Stimulated activated CD4-positive, alpha-beta T cell treated with anti-CD3 and anti-CD28 coated beads, Interleukin-4, amount 100 ng/mL, for 48 hours (primary cell): ENCODE measurements around the gene TNFSF13.
"Not testable (repeated sequence)": the region's sequence is repeated elsewhere in the genome, so short reads cannot be mapped to it uniquely, and the experiment has no call there.

ENCODE experiments used
- DNase-seq, 2 donors: peaks; one replicate each; pipeline ENCODE4 v3.0.0-alpha.2; 2020; ENCODE audit warnings: low read depth in 2 of 2

Gene TNFSF13

DNA sequence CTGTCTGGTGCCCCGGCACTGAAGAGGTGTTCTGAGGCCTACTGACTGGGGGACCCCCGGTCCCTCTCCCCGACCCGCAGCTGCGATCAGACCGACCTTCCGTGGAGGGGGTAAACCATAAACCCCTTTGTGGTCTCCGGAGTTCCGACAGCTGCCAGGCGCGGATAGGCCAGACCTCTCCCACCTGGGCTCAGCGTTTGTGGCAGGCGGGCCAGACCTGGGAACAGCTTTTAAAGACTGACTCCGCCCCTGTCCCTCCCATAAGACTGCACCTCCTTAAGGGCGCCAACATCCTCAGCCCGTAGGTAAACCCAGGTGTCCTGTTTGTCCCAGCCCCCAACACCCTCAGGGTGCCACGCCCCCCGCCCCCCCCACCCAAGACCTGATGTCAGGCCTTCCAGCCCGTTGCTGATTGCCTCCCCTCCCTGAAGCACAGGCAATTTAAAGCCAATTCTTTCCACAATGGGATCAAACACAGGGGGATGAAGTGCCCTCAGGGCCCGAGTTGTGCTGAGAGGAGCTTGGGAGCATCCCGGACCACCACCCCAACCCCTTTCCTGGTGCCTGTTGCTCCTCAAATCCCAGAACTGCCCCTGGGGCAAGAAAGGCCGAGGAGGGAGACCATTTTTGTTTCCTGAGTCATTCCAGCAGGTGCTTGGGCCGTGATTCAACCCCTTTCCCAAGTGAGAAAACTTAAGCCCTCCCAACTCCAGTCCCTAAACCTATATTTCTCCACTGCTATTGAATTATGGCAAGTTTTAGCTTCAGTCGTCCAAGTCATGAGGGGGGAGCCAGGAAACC is 31.5 kb downstream of the TNFSF13 start, which contains the start of gene SOX15:
Gene SOX15 (minus strand): TSS at position 204 of the 801 bp plus-strand sequence. CDS start 418 bp downstream, outside the sequence.
- no peak for DNase-seq

DNA sequence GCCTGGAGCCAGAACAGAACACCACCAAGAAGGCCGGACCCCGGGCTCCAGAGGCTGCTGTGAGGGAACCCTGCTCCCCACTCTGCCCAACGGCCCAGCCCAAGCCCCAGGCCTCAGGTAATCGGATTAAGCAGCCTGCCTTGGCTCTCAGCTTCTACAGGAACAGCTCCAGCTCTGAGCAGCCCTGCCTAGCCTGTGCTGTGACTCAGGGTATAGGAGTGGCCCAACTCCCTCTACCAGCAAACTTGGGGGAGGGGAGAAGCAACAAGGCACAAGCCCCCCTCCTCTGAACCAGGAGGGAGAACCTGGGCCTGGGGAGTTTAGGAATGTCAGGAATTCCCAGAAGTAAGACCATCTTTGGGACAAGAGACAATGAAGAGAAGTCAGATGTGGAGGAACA is 32.2 kb downstream of the TNFSF13 start:
- no peak for DNase-seq

DNA sequence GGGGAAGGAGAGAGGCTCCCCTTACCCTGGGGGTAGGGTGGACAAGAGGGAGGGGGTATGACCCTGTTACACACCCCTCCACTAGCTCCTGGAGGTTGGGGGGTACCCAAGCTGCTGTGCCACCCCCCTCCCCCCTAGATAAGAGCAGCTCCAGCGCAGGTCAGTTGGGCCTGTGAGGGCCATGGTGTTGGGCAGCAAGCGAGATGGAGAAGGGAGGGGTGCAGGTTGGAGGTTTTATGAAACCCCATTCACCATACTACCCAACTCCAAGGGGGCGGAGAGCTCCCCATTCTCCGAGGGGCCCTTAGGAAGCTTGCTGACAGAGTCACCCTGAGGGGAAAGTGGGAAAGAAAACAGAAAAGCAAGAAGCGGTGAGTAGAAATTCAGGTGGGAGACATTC is 33.0 kb downstream of the TNFSF13 start:
- DNase-seq: no peak

DNA sequence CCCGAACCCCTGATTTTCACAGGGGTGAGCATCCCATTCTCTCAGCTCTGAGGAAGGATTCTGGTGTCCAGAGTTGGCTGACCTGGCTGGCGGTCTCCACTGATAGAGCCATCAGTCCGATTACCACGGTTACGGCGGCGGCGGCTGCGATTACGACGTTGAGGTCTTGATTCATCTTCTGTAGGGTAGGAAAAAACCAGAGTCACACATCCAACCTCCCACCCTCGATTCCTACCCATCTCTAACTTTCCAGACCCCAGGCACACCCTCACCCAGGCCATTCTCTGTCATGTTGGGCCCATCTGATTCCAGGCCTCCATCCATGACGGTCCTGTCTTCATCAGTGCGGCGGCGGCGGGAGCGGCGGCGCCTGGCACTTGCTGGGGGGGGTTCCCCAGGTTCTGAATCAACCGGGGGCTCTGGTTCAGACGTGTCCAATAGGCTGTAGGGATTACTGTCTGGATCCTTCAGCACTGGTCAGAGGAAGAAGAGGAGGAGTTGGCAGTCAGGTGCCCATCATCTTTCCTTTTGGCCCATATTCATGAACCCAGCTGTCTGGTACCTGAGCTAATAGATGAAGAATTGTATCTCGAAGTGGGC is 34.0 kb downstream of the TNFSF13 start:
- DNase-seq: no peak

DNA sequence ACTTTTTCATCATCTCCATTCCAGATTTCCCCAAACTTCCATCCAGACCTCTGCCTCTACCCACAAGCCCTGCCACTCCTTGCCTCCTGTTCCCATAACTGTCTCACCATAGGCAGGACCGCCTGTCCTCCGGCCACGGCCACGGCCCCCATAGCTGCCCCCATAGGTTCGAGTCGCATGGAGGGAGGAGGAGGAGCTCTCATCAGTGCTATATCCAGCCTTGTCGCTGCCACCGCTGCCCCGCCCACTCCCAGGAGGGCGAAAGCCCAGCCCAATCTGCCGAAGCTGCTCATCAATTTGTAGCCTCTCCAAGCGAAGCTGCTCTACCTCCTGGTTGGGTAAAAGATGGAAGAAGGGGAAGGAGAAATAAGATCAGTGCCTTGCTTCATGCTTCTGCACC is 34.7 kb downstream of the TNFSF13 start:
- DNase-seq: no peak

DNA sequence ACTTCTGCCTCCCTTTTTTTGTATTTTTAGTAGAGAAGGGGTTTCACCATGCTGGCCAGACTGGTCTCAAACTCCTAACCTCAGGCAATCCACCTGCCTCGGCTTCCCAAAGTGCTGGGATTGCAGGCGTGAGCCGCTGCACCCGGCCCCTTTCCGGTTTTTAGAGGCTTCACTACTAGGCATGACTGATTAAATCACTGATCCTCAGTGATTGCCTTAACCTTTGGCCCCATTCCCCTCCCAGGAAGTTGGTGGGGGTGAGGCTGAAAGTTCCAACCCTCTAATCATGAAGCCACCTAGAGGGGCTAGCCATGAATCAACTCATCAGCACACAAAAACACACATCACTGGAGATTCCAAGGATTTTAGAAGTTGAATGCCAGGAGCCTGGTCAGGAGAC is 39.0 kb downstream of the TNFSF13 start:
- DNase-seq: not testable (repeated sequence)

DNA sequence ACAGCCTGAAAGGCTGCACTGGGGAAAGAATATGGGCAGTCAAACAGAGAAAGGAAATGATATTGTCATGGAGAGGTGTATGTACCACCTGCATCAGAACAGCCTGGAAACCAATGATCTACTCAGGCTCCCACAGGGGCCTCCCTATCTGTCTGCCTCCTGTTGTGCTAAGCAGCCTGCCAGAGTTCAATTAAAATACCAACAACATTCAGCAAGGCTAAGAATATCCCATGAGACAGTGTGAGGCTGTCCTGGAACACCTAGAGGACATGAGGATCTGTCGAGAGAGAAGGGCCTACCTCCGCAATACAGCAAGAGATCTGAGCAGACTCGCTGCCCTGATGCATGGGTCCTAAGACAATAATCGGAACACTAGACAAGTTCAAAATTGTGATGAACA is 47.7 kb downstream of the TNFSF13 start:
- no peak for DNase-seq

DNA sequence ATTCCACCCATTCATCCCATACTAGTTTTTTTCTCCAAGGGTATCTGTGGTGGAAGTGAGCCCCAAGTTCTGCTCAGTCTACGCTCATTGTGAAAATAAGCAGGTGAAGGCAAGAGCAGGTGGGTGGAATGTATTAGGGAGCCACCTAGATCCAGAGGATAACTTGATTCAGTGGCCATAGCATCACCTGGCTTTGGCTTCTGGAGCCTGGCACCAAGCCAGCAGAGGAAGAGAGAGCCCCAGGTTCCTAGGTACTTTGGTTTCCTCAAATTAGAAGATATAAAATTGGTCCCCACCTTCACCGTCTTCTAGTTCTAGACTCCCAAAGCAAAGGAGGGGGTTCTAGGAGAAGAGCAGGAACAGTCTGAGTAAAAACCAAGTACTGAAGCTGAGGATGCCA is 52.1 kb downstream of the TNFSF13 start:
- no peak for DNase-seq
